ENCODE results near the gene HSPBP1. TPM values are rescaled to one million over a fixed set of nuclear protein-coding genes. Genes with fewer than 3 reads are reported as not detected.

Gene HSPBP1
- total and polyA plus RNA-seq, 2 of the 13 experiments (the other 11 are each of a cell fraction or from before 2014, with no cell fraction given) = 22.3 to 33.7 TPM

DNA sequence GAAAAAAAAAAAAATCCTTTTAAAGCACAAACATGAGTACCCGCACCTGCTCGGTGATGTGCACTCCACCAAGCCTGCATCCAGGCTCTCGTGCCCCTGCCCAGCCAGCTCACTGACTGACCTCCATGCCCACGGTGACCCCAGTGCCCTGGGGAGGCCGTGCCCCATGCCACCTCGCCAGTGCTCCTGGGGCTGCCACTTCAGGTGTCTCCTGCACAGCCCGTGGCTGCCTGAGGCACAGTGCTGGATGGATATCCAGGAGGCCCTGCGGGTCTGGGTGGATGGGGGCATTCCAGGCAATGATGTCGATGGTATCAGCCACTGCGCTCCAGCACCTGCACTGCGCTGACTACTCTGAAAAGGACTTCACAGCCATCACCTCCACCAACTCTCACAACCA lies 30.1 kb downstream of the HSPBP1 start (continued):
- TF ChIP-seq, protein P1, sequence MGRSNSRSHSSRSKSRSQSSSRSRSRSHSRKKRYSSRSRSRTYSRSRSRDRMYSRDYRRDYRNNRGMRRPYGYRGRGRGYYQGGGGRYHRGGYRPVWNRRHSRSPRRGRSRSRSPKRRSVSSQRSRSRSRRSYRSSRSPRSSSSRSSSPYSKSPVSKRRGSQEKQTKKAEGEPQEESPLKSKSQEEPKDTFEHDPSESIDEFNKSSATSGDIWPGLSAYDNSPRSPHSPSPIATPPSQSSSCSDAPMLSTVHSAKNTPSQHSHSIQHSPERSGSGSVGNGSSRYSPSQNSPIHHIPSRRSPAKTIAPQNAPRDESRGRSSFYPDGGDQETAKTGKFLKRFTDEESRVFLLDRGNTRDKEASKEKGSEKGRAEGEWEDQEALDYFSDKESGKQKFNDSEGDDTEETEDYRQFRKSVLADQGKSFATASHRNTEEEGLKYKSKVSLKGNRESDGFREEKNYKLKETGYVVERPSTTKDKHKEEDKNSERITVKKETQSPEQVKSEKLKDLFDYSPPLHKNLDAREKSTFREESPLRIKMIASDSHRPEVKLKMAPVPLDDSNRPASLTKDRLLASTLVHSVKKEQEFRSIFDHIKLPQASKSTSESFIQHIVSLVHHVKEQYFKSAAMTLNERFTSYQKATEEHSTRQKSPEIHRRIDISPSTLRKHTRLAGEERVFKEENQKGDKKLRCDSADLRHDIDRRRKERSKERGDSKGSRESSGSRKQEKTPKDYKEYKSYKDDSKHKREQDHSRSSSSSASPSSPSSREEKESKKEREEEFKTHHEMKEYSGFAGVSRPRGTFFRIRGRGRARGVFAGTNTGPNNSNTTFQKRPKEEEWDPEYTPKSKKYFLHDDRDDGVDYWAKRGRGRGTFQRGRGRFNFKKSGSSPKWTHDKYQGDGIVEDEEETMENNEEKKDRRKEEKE (IDR thresholded peaks at IDR 0.05) = no peak
- TF ChIP-seq CENPX (CRISPR knock-in tag; IDR thresholded peaks at IDR 0.05) (no peak), SAFB2 (CRISPR knock-in tag; IDR thresholded peaks at IDR 0.05; ENCODE audit: borderline replicate concordance, low read depth) (no peak), HNF4G (IDR thresholded peaks at IDR 0.05; ENCODE audit: borderline replicate concordance, low read depth, low read length) (no peak), HNF4G (CRISPR knock-in tag; IDR thresholded peaks at IDR 0.05; ENCODE audit: borderline replicate concordance, low read depth) (no peak), HMG20B (CRISPR knock-in tag; conservative IDR thresholded peaks at IDR 0.05) (no peak), GATAD1 (CRISPR knock-in tag; IDR thresholded peaks at IDR 0.05) (no peak), PHF5A (CRISPR knock-in tag; IDR thresholded peaks at IDR 0.05; ENCODE audit: low read depth, unreplicated experiment) (no peak)
- TF ChIP-seq, protein P2, sequence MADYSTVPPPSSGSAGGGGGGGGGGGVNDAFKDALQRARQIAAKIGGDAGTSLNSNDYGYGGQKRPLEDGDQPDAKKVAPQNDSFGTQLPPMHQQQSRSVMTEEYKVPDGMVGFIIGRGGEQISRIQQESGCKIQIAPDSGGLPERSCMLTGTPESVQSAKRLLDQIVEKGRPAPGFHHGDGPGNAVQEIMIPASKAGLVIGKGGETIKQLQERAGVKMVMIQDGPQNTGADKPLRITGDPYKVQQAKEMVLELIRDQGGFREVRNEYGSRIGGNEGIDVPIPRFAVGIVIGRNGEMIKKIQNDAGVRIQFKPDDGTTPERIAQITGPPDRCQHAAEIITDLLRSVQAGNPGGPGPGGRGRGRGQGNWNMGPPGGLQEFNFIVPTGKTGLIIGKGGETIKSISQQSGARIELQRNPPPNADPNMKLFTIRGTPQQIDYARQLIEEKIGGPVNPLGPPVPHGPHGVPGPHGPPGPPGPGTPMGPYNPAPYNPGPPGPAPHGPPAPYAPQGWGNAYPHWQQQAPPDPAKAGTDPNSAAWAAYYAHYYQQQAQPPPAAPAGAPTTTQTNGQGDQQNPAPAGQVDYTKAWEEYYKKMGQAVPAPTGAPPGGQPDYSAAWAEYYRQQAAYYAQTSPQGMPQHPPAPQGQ (CRISPR knock-in tag; IDR thresholded peaks at IDR 0.05; ENCODE audit: borderline replicate concordance) = no peak

Measured in HepG2 (cell line).